Measurements from ENCODE around the gene MCTP1.

Gene MCTP1

DNA sequence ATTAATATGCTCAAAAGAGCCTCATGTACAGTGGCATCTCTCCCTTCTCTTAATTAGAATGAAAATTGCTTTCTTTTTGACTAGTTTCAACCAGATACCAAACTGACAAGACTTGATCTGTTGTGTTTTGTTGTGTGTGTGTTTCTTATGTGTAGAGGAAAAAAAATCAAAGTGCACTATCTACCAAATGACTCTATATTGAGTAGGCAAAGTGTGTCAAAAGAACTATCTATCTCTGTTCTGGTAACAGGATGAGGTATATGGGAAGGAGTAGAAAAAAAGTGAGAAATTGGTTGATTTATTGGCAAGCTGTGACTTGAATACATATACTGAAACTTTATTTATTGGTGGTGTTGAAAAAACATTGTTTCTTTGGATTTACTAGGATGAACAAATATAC is 476.4 kb downstream of the MCTP1 start:
- CTCF ChIA-PET: no interaction called here
- Histone ChIP-seq H3K4me1 (ENCODE audit: control extremely low read depth in 1 of 4, control insufficient read depth in 4 of 4, insufficient read depth in 4 of 4, low read length in 3 of 4) (no peaks in the 10 kb centered on the region), H3K9me3 (ENCODE audit: control extremely low read depth in 1 of 5, control insufficient read depth in 4 of 5, insufficient read depth in 2 of 5, low read depth in 1 of 5, low read length in 4 of 5) (no peaks in the 10 kb centered on the region), H3K27ac (ENCODE audit: insufficient read depth in 1 of 2, low read depth in 1 of 2, low read length in 2 of 2, poor library complexity in 1 of 2, severe bottlenecking in 2 of 2) (no peak overlapping the region), H3K36me3 (ENCODE audit: control insufficient read depth in 4 of 4, insufficient read depth in 4 of 4, low read length in 3 of 4) (peaks cover 0 to 7% (median 3%) of the 10 kb centered on the region in 4 experiments), H3K4me3 (ENCODE audit: control insufficient read depth in 1 of 7, extremely low read depth in 1 of 7, insufficient read depth in 4 of 7, low read depth in 2 of 7, low read length in 6 of 7) (no peak overlapping the region), H3K27me3 (replicated peaks in 2 of 5; ENCODE audit: control insufficient read depth in 4 of 5, insufficient read depth in 5 of 5, low read length in 4 of 5) (no peaks in the 10 kb centered on the region)
- DNase-seq: no peak
- POLR2A ChIA-PET: no interaction called here

DNA sequence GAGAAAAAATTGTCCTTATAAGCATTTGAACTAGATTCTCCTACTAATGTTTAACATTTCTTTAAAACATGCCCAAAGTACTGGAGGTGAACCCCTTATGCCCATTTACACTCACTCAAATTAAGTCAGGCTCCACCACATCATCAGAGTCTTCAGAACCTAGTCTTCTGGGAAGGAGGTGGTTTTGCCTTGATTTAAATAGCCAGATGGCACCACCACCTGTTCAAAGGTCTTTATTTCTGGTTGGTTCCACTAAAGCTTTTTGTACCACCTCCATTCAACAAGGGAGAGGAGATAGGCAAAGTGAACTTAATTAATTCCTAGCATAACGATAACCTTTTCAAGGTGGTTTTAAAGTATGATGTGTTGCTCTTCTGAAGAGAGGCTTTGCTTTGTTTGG is 476.9 kb downstream of the MCTP1 start:
- ChIA-PET POLR2A (no interaction called here), CTCF (no interaction called here)
- Histone ChIP-seq H3K27ac (ENCODE audit: insufficient read depth in 1 of 2, low read depth in 1 of 2, low read length in 2 of 2, poor library complexity in 1 of 2, severe bottlenecking in 2 of 2) (no peak overlapping the region), H3K9me3 (ENCODE audit: control extremely low read depth in 1 of 5, control insufficient read depth in 4 of 5, insufficient read depth in 2 of 5, low read depth in 1 of 5, low read length in 4 of 5) (no peaks in the 10 kb centered on the region), H3K36me3 (ENCODE audit: control insufficient read depth in 4 of 4, insufficient read depth in 4 of 4, low read length in 3 of 4) (peaks cover 0 to 7% (median 3%) of the 10 kb centered on the region in 4 experiments), H3K27me3 (replicated peaks in 2 of 5; ENCODE audit: control insufficient read depth in 4 of 5, insufficient read depth in 5 of 5, low read length in 4 of 5) (no peaks in the 10 kb centered on the region), H3K4me3 (ENCODE audit: control insufficient read depth in 1 of 7, extremely low read depth in 1 of 7, insufficient read depth in 4 of 7, low read depth in 2 of 7, low read length in 6 of 7) (no peak overlapping the region), H3K4me1 (ENCODE audit: control extremely low read depth in 1 of 4, control insufficient read depth in 4 of 4, insufficient read depth in 4 of 4, low read length in 3 of 4) (no peaks in the 10 kb centered on the region)
- WGBS (ENCODE audit: insufficient coverage): no CpG with 5 or more reads among the region's 1 CpG
- no peak for DNase-seq

DNA sequence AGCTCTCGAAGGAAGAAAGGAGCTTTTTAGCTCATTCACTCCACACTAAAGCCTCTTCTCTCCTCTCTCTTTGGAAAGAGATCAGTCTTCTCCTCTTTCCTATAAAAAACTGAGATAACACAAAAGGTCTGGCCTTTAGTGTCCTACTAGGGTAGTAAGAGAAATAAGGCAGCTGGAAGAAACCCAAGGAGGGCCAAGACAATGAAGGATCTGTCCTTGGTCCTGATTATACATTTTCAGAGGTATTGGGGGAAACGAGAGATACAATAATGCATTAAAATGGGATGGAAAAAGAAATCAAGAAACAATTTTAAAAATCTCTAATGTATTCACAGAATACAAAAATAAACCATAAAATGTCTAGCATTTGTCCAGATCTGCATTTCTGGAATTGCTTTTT is 482.4 kb downstream of the MCTP1 start:
- Histone ChIP-seq H3K36me3 (ENCODE audit: control insufficient read depth in 4 of 4, insufficient read depth in 4 of 4, low read length in 3 of 4) (peaks cover 0 to 7% (median 4%) of the 10 kb centered on the region in 4 experiments), H3K4me3 (ENCODE audit: control insufficient read depth in 1 of 7, extremely low read depth in 1 of 7, insufficient read depth in 4 of 7, low read depth in 2 of 7, low read length in 6 of 7) (no peak overlapping the region), H3K9me3 (ENCODE audit: control extremely low read depth in 1 of 5, control insufficient read depth in 4 of 5, insufficient read depth in 2 of 5, low read depth in 1 of 5, low read length in 4 of 5) (no peaks in the 10 kb centered on the region), H3K4me1 (ENCODE audit: control extremely low read depth in 1 of 4, control insufficient read depth in 4 of 4, insufficient read depth in 4 of 4, low read length in 3 of 4) (no peaks in the 10 kb centered on the region), H3K27me3 (replicated peaks in 2 of 5; ENCODE audit: control insufficient read depth in 4 of 5, insufficient read depth in 5 of 5, low read length in 4 of 5) (no peaks in the 10 kb centered on the region), H3K27ac (ENCODE audit: insufficient read depth in 1 of 2, low read depth in 1 of 2, low read length in 2 of 2, poor library complexity in 1 of 2, severe bottlenecking in 2 of 2) (no peak overlapping the region)
- ChIA-PET CTCF (interaction anchor here (0.6 to 0.8 kb wide), 2 partner anchors 115 to 245 kb away, joined by 3 to 6 read pairs; no protein-coding TSS in a partner anchor), POLR2A (no interaction called here)
- WGBS (ENCODE audit: insufficient coverage): no CpG with 5 or more reads among the region's 2 CpGs
- DNase-seq: no peak

DNA sequence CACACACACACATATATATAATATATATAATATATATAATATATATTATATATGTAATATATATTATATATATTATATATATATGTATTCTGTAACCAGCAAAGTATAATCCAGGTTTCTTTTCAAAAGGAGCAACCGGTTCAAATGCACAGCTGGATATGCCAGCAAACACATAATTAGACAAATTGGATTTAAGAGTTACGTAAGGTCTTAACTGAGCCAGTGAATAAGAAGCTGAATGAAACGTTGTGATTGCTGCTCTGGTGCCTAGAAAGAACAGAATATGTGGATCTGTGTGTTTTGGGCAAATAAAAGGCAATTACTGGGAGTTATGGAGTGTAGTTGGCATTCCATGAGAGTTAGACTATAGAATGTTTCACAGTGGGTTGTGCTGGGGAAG is 488.3 kb downstream of the MCTP1 start:
- Histone ChIP-seq H3K27me3 (replicated peaks in 2 of 5; ENCODE audit: control insufficient read depth in 4 of 5, insufficient read depth in 5 of 5, low read length in 4 of 5) (no peaks in the 10 kb centered on the region), H3K36me3 (ENCODE audit: control insufficient read depth in 4 of 4, insufficient read depth in 4 of 4, low read length in 3 of 4) (peaks cover 0 to 3% (median 1%) of the 10 kb centered on the region in 4 experiments), H3K4me1 (ENCODE audit: control extremely low read depth in 1 of 4, control insufficient read depth in 4 of 4, insufficient read depth in 4 of 4, low read length in 3 of 4) (peaks cover 5 to 28% (median 17%) of the 10 kb centered on the region in 4 experiments), H3K4me3 (ENCODE audit: control insufficient read depth in 1 of 7, extremely low read depth in 1 of 7, insufficient read depth in 4 of 7, low read depth in 2 of 7, low read length in 6 of 7) (no peak overlapping the region), H3K9me3 (ENCODE audit: control extremely low read depth in 1 of 5, control insufficient read depth in 4 of 5, insufficient read depth in 2 of 5, low read depth in 1 of 5, low read length in 4 of 5) (no peaks in the 10 kb centered on the region), H3K27ac (ENCODE audit: insufficient read depth in 1 of 2, low read depth in 1 of 2, low read length in 2 of 2, poor library complexity in 1 of 2, severe bottlenecking in 2 of 2) (no peak overlapping the region)
- DNase-seq: no peak
- WGBS (ENCODE audit: insufficient coverage): 100% methylated on average over 2 of the region's 3 CpGs
- CTCF ChIA-PET: interaction anchor here (0.7 kb wide), 1 partner anchor 485 kb away, joined by 3 read pairs; no protein-coding TSS in a partner anchor
- POLR2A ChIA-PET: no interaction called here

DNA sequence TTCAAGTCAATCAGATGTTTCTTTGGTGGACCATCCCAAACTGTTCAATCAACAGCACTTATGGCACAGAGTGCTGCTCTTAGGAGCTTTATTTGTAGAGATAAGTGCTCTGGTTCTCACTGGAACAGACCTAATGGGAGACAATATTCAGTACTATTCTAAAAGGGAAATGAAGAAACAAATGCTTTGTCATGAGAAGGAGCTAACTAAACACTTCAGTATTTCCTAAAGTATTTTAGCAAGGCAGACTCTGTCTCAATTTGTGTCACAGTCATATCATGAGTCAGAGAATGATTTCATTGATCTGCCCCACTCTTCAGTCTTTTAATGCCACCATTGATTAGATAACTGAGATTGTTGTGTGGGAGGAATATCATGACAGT is 491.1 kb downstream of the MCTP1 start:
- Histone ChIP-seq H3K4me3 (ENCODE audit: control insufficient read depth in 1 of 7, extremely low read depth in 1 of 7, insufficient read depth in 4 of 7, low read depth in 2 of 7, low read length in 6 of 7) (peak overlapping the region in 3 of 7 experiments; percentile 47 to 60 (median 50)), H3K36me3 (ENCODE audit: control insufficient read depth in 4 of 4, insufficient read depth in 4 of 4, low read length in 3 of 4) (peaks cover 0 to 11% (median 2%) of the 10 kb centered on the region in 4 experiments), H3K27me3 (replicated peaks in 2 of 5; ENCODE audit: control insufficient read depth in 4 of 5, insufficient read depth in 5 of 5, low read length in 4 of 5) (no peaks in the 10 kb centered on the region), H3K27ac (ENCODE audit: insufficient read depth in 1 of 2, low read depth in 1 of 2, low read length in 2 of 2, poor library complexity in 1 of 2, severe bottlenecking in 2 of 2) (peak overlapping the region; percentile 48 to 64), H3K9me3 (ENCODE audit: control extremely low read depth in 1 of 5, control insufficient read depth in 4 of 5, insufficient read depth in 2 of 5, low read depth in 1 of 5, low read length in 4 of 5) (no peaks in the 10 kb centered on the region), H3K4me1 (ENCODE audit: control extremely low read depth in 1 of 4, control insufficient read depth in 4 of 4, insufficient read depth in 4 of 4, low read length in 3 of 4) (peaks cover 5 to 29% (median 17%) of the 10 kb centered on the region in 4 experiments)
- ChIA-PET CTCF (interaction anchor here (0.6 to 1.3 kb wide), 2 partner anchors 43 to 56 kb away, joined by 3 to 5 read pairs; no protein-coding TSS in a partner anchor), POLR2A (no interaction called here)
- DNase-seq: peak in 2 of 3 donors; percentile 56 to 65

DNA sequence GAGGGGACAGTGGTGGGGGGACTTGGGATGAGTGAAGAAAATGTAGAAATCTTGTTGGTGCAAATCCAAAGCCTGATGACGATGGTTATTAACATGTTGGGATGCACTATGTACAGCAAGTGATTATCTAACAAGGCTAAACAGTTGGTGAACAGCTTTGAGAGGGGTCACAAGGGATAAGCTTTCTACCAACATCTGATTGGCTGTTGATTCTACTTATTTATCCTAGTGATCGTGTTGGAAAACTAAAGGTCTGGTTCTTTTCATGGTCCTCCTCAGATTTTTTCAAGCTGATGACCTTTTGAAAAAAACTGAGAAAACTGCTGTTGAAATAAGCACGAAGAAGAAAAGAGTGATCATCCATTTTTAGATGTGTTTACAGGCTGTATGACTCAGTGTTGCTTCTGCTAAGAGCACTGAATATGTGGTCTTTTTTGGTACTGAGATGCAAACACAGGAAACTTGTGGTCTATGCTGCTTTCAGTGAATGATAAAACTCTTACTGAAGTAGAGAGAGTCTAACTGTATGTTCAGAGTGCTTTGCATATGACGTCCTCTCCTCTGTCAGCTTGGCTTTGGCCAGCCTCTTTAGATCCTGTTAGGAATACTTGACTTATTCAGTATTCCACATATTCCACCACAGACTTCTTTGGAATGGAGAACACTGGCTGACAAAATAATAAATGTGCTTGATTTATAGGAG is 491.6 kb downstream of the MCTP1 start:
- Histone ChIP-seq H3K9me3 (ENCODE audit: control extremely low read depth in 1 of 5, control insufficient read depth in 4 of 5, insufficient read depth in 2 of 5, low read depth in 1 of 5, low read length in 4 of 5) (no peaks in the 10 kb centered on the region), H3K27ac (ENCODE audit: insufficient read depth in 1 of 2, low read depth in 1 of 2, low read length in 2 of 2, poor library complexity in 1 of 2, severe bottlenecking in 2 of 2) (peak overlapping the region; percentile 48 to 64), H3K36me3 (ENCODE audit: control insufficient read depth in 4 of 4, insufficient read depth in 4 of 4, low read length in 3 of 4) (peaks cover 0 to 11% (median 2%) of the 10 kb centered on the region in 4 experiments), H3K27me3 (replicated peaks in 2 of 5; ENCODE audit: control insufficient read depth in 4 of 5, insufficient read depth in 5 of 5, low read length in 4 of 5) (no peaks in the 10 kb centered on the region), H3K4me1 (ENCODE audit: control extremely low read depth in 1 of 4, control insufficient read depth in 4 of 4, insufficient read depth in 4 of 4, low read length in 3 of 4) (peaks cover 5 to 31% (median 17%) of the 10 kb centered on the region in 4 experiments), H3K4me3 (ENCODE audit: control insufficient read depth in 1 of 7, extremely low read depth in 1 of 7, insufficient read depth in 4 of 7, low read depth in 2 of 7, low read length in 6 of 7) (peak overlapping the region in 3 of 7 experiments; percentile 47 to 60 (median 50))
- CTCF ChIA-PET: interaction anchor here (1.0 to 1.3 kb wide), 2 partner anchors 9 to 55 kb away, joined by 4 to 5 read pairs; no protein-coding TSS in a partner anchor
- 43% methylated on average over 3 of the region's 4 CpGs for WGBS (ENCODE audit: insufficient coverage)
- DNase-seq: peak; percentile 34 to 89 (median 82)
- POLR2A ChIA-PET: no interaction called here

DNA sequence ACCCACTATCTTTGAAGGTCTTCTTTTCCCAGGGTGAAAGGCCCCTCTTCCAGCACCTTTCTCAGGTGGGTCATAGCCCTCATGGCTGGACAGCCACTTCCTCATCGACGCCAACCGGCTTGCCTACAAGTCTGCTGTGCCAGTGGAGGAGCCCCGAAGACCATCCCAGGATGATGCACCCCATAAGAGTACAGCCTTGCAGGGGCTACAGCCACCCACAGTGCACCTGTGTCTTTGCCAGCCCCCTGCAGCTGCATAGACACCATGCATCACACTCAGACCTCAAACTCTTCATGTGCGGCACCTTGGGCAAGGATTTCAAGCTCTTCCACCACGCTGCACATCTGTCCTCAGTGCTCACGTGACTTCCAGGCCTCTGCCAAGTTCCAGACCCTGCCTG is 493.1 kb downstream of the MCTP1 start:
- POLR2A ChIA-PET: interaction anchor here (0.7 kb wide), 1 partner anchor 254 kb away, joined by 3 read pairs; no protein-coding TSS in a partner anchor
- H3K27ac ChIP-seq (ENCODE audit: insufficient read depth in 1 of 2, low read depth in 1 of 2, low read length in 2 of 2, poor library complexity in 1 of 2, severe bottlenecking in 2 of 2): no peak overlapping the region

More for the DNA sequence above, 493.1 kb downstream of the MCTP1 start:
- Histone ChIP-seq H3K4me3 (ENCODE audit: control insufficient read depth in 1 of 7, extremely low read depth in 1 of 7, insufficient read depth in 4 of 7, low read depth in 2 of 7, low read length in 6 of 7) (no peak overlapping the region), H3K36me3 (ENCODE audit: control insufficient read depth in 4 of 4, insufficient read depth in 4 of 4, low read length in 3 of 4) (peaks cover 0 to 8% (median 1%) of the 10 kb centered on the region in 4 experiments), H3K4me1 (ENCODE audit: control extremely low read depth in 1 of 4, control insufficient read depth in 4 of 4, insufficient read depth in 4 of 4, low read length in 3 of 4) (peaks cover 5 to 31% (median 17%) of the 10 kb centered on the region in 4 experiments), H3K9me3 (ENCODE audit: control extremely low read depth in 1 of 5, control insufficient read depth in 4 of 5, insufficient read depth in 2 of 5, low read depth in 1 of 5, low read length in 4 of 5) (no peaks in the 10 kb centered on the region), H3K27me3 (replicated peaks in 2 of 5; ENCODE audit: control insufficient read depth in 4 of 5, insufficient read depth in 5 of 5, low read length in 4 of 5) (no peaks in the 10 kb centered on the region)
- WGBS (ENCODE audit: insufficient coverage): 84% methylated on average over 7 of the region's 7 CpGs
- CTCF ChIA-PET: no interaction called here
- no peak for DNase-seq
